Astrocyte (in vitro differentiated cells and primary cell): ENCODE results near the gene PXT1. TPM values are rescaled to one million over a fixed set of nuclear protein-coding genes. Genes with fewer than 3 reads are reported as not detected.

Source experiments
- DNase-seq: peaks from one replicate; pipeline ENCODE4 v3.0.0-alpha.2; 2010; ENCODE audit warnings: low read depth
- FAIRE-seq: peaks from 2 replicates; lab custom pipeline; 2011; peaks lifted over from hg19 to GRCh38; lab: Jason Lieb, UNC
- H2AFZ ChIP-seq: 2 replicates; pipeline ENCODE4 v1.6.0; 2012; ENCODE audit warnings: low read depth, low read length, inconsistent platforms
- H3K27ac ChIP-seq: 2 replicates; pipeline ENCODE4 v1.5.1; 2011; ENCODE audit warnings: low read depth, low read length, inconsistent platforms
- H3K27me3 ChIP-seq: 2 replicates; pipeline ENCODE4 v1.6.0; 2011; ENCODE audit warnings: low read length, inconsistent platforms; ENCODE audit not compliant: insufficient read depth
- H3K36me3 ChIP-seq: 2 replicates; pipeline ENCODE4 v1.5.1; 2011; ENCODE audit warnings: low read length, inconsistent platforms; ENCODE audit not compliant: insufficient read depth
- H3K4me1 ChIP-seq: 2 replicates; pipeline ENCODE4 v1.5.1; 2011; ENCODE audit warnings: low read length, inconsistent platforms; ENCODE audit not compliant: insufficient read depth
- H3K4me2 ChIP-seq: 2 replicates; pipeline ENCODE4 v1.6.0; 2012; ENCODE audit warnings: low read length, inconsistent platforms
- H3K4me3 ChIP-seq: 2 replicates; pipeline ENCODE4 v1.5.1; 2011; ENCODE audit warnings: low read depth, mild to moderate bottlenecking, low read length, inconsistent platforms; ENCODE audit not compliant: insufficient read depth
- H3K79me2 ChIP-seq: 2 replicates; pipeline ENCODE4 v1.6.0; 2012; ENCODE audit warnings: mild to moderate bottlenecking, low read length, inconsistent platforms; ENCODE audit not compliant: insufficient read depth
- H3K9ac ChIP-seq: 2 replicates; pipeline ENCODE4 v1.6.0; 2012; ENCODE audit warnings: mild to moderate bottlenecking, low read length, inconsistent platforms
- H3K9me3 ChIP-seq: 2 replicates; pipeline ENCODE4 v1.5.1; 2012; ENCODE audit warnings: low read depth, mild to moderate bottlenecking, low read length, inconsistent platforms; ENCODE audit not compliant: insufficient read depth
- H4K20me1 ChIP-seq: 2 replicates; pipeline ENCODE4 v1.6.0; 2012; ENCODE audit warnings: low read length, inconsistent platforms; ENCODE audit not compliant: insufficient read depth
- H3K27ac Mint-ChIP-seq: one replicate; pipeline ENCODE4 v1.8.0; 2021; ENCODE audit warnings: mild to moderate bottlenecking, mixed read lengths; ENCODE audit not compliant: unreplicated experiment
- H3K27me3 Mint-ChIP-seq: one replicate; pipeline ENCODE4 v1.8.0; 2021; ENCODE audit warnings: low read depth, mixed read lengths; ENCODE audit not compliant: unreplicated experiment
- H3K36me3 Mint-ChIP-seq: one replicate; pipeline ENCODE4 v1.8.0; 2021; ENCODE audit warnings: low read depth, mixed read lengths; ENCODE audit not compliant: unreplicated experiment
- H3K4me1 Mint-ChIP-seq: one replicate; pipeline ENCODE4 v1.8.0; 2021; ENCODE audit warnings: low read depth, mixed read lengths; ENCODE audit not compliant: unreplicated experiment
- H3K4me3 Mint-ChIP-seq: one replicate; pipeline ENCODE4 v1.8.0; 2021; ENCODE audit warnings: mild to moderate bottlenecking, moderate library complexity, mixed read lengths; ENCODE audit not compliant: unreplicated experiment
- H3K9me3 Mint-ChIP-seq: one replicate; pipeline ENCODE4 v1.8.0; 2021; ENCODE audit warnings: mild to moderate bottlenecking, mixed read lengths; ENCODE audit not compliant: unreplicated experiment
- CTCF ChIP-seq: IDR thresholded peaks from 2 replicates; pipeline ENCODE4 v1.5.1; 2011; ENCODE audit warnings: low read depth, mild to moderate bottlenecking, inconsistent platforms, low read length, moderate library complexity; ENCODE audit not compliant: insufficient read depth
- EZH2 ChIP-seq: IDR thresholded peaks from 2 replicates; pipeline ENCODE4 v1.6.1; 2012; ENCODE audit warnings: mild to moderate bottlenecking, low read length, inconsistent platforms; ENCODE audit not compliant: insufficient read depth
- total RNA-seq: library from RNA; stranded (reverse); gene quantifications from 2 replicates; pipeline ENCODE4 v1.2.1, GENCODE V29; 2021

The PXT1 gene
- total RNA-seq, 1 donor from 2014 or later: 0.09 TPM

GRCh38 chr6:36431197-36431596 lies 11.5 kb downstream of the PXT1 start:
- H4K20me1 ChIP-seq: no peaks in the 10 kb centered on the region
- no peak for TF ChIP-seq CTCF
- TF ChIP-seq EZH2: no peak
- DNase-seq: no peak
- H3K4me1 Mint-ChIP-seq: peaks cover 18% of the 10 kb centered on the region
- no peaks in the 10 kb centered on the region for H3K27me3 ChIP-seq
- H3K9me3 ChIP-seq: no peaks in the 10 kb centered on the region
- H3K4me3 ChIP-seq: no peak overlapping the region
- H3K27me3 Mint-ChIP-seq: no peaks in the 10 kb centered on the region
- H3K9ac ChIP-seq: no peak overlapping the region
- H3K27ac ChIP-seq: peak overlapping the region; percentile 10
- H3K79me2 ChIP-seq: no peaks in the 10 kb centered on the region
- no peak overlapping the region for H2AFZ ChIP-seq
- H3K36me3 Mint-ChIP-seq: no peaks in the 10 kb centered on the region
- no peak overlapping the region for H3K4me2 ChIP-seq
- H3K9me3 Mint-ChIP-seq: no peaks in the 10 kb centered on the region
- FAIRE-seq: no peak
- no peak overlapping the region for H3K4me3 Mint-ChIP-seq
- H3K36me3 ChIP-seq: no peaks in the 10 kb centered on the region
- H3K4me1 ChIP-seq: peaks cover 18% of the 10 kb centered on the region
- H3K27ac Mint-ChIP-seq: peak overlapping the region; percentile 59

GRCh38 chr6:36430351-36430750 lies 12.3 kb downstream of the PXT1 start:
- Histone ChIP-seq H3K9ac (no peak overlapping the region), H3K36me3 (no peaks in the 10 kb centered on the region), H3K4me2 (no peak overlapping the region), H3K27ac (peak overlapping the region; percentile 29), H2AFZ (no peak overlapping the region), H4K20me1 (no peaks in the 10 kb centered on the region), H3K4me1 (peaks cover 16% of the 10 kb centered on the region), H3K9me3 (no peaks in the 10 kb centered on the region), H3K4me3 (no peak overlapping the region), H3K27me3 (no peaks in the 10 kb centered on the region), H3K79me2 (no peaks in the 10 kb centered on the region)
- Mint-ChIP-seq H3K9me3 (no peaks in the 10 kb centered on the region), H3K36me3 (no peaks in the 10 kb centered on the region), H3K27me3 (no peaks in the 10 kb centered on the region), H3K4me3 (no peak overlapping the region), H3K27ac (peak overlapping the region; percentile 59), H3K4me1 (peaks cover 18% of the 10 kb centered on the region)
- TF ChIP-seq CTCF: no peak
- no peak for TF ChIP-seq EZH2
- peak; percentile 59 for DNase-seq
- FAIRE-seq: no peak

GRCh38 chr6:36428911-36429310 lies 13.7 kb downstream of the PXT1 start:
- TF ChIP-seq CTCF (peak; percentile 31), EZH2 (no peak)
- no peaks in the 10 kb centered on the region for H3K27me3 ChIP-seq
- H3K4me1 ChIP-seq: peaks cover 18% of the 10 kb centered on the region
- FAIRE-seq (no peak), DNase-seq (no peak)
- H3K36me3 ChIP-seq: no peaks in the 10 kb centered on the region
- Mint-ChIP-seq H3K27ac (no peak overlapping the region), H3K27me3 (no peaks in the 10 kb centered on the region), H3K36me3 (no peaks in the 10 kb centered on the region), H3K9me3 (no peaks in the 10 kb centered on the region), H3K4me1 (peaks cover 18% of the 10 kb centered on the region), H3K4me3 (no peak overlapping the region)
- H3K9ac ChIP-seq: no peak overlapping the region
- H3K4me2 ChIP-seq: no peak overlapping the region
- H4K20me1 ChIP-seq: no peaks in the 10 kb centered on the region
- H2AFZ ChIP-seq: no peak overlapping the region
- H3K4me3 ChIP-seq: no peak overlapping the region
- no peak overlapping the region for H3K27ac ChIP-seq
- no peaks in the 10 kb centered on the region for H3K79me2 ChIP-seq
- H3K9me3 ChIP-seq: no peaks in the 10 kb centered on the region
